Upper lobe of left lung (tissue), 6 donors: ENCODE measurements around the gene ITSN2. TPM values are rescaled to one million over a fixed set of nuclear protein-coding genes. Genes with fewer than 3 reads are reported as not detected.

Experiments used
- ATAC-seq, 2 donors: fragments of 200-7000 bp; cut with Tn5 transposase; one replicate each; pipeline ENCODE4 v1.9.1; 2022; ENCODE audit warnings: mild to moderate bottlenecking in 2 of 2, moderate library complexity in 2 of 2; ENCODE audit not compliant: low FRiP score in 2 of 2
- DNase-seq, 2 donors: peaks; one replicate each; pipeline ENCODE4 v3.0.0-alpha.2; 2019 to 2020
- H3K27ac ChIP-seq, 4 donors: fragments of 200-600 bp; sonication (generic); one replicate each; pipeline ENCODE4 v1.5.1; 2016 to 2019
- H3K27me3 ChIP-seq, 4 donors: fragments of 200-600 bp; sonication (generic); one replicate each; pipeline ENCODE4 v1.5.1; 2017 to 2019
- H3K36me3 ChIP-seq, 4 donors: fragments of 200-600 bp; sonication (generic); one replicate each; pipeline ENCODE4 v1.5.1; 2016 to 2019
- H3K4me1 ChIP-seq, 4 donors: fragments of 200-600 bp; sonication (generic); one replicate each; pipeline ENCODE4 v1.5.1; 2018 to 2019
- H3K4me3 ChIP-seq, 4 donors: fragments of 200-600 bp; sonication (generic); one replicate each; pipeline ENCODE4 v1.5.1; 2017 to 2019; ENCODE audit warnings: mild to moderate bottlenecking in 2 of 4, moderate library complexity in 1 of 4
- H3K9me3 ChIP-seq, 4 donors: fragments of 200-600 bp; sonication (generic); one replicate each; pipeline ENCODE4 v1.5.1; 2018 to 2019
- EP300 ChIP-seq, 4 donors: sonication (generic); formaldehyde crosslinking; IDR thresholded peaks; one replicate each; pipeline ENCODE4 v1.5.1; 2017; ENCODE audit warnings: antibody characterized with exemption in 4 of 4, control low read depth in 2 of 4
- POLR2A ChIP-seq, 4 donors: fragments of 450-650 bp; IDR thresholded peaks; one replicate each; pipeline ENCODE4 v1.5.1; 2016 to 2017; ENCODE audit warnings: antibody characterized with exemption in 4 of 4, mild to moderate bottlenecking in 2 of 4
- POLR2AphosphoS5 ChIP-seq, 2 donors: sonication (generic); formaldehyde crosslinking; IDR thresholded peaks; one replicate each; pipeline ENCODE4 v1.5.1; 2017; ENCODE audit warnings: antibody characterized with exemption in 2 of 2
- WGBS, 2 donors: methylation state at CpG; one replicate each; pipeline ENCODE4 v1.1.5; 2017 to 2018; 5-methylcytosine and 5-hydroxymethylcytosine counted together
- total RNA-seq, 6 donors: library from RNA; depleted of rRNA in 4 of 6; stranded (reverse); fragments of >200 nt in 4 of 6; gene quantifications; one replicate each; pipeline versions ENCODE4 v1.1.0 to v1.2.1, GENCODE V29; 2016 to 2021
- TF ChIP-seq, protein P1 (sequence below), 6 experiments: fragments of 450-650 bp in 4 of 6; fragments of 200-600 bp in 2 of 6; sonication (generic) in 2 of 6; IDR thresholded peaks; one replicate each; pipeline ENCODE4 v1.5.1; 2016 to 2019; ENCODE audit warnings: antibody characterized with exemption in 6 of 6
- donor health status: DM: no; HTN: no; CAD: no; lungs with moderate emphysema.
- donor health status: DM: no; HTN: yes; CAD: no; lungs with severe emphysema.

Gene ITSN2
- total RNA-seq, 6 donors from 2014 or later = 73.4 to 119 (median 91.3) TPM

DNA sequence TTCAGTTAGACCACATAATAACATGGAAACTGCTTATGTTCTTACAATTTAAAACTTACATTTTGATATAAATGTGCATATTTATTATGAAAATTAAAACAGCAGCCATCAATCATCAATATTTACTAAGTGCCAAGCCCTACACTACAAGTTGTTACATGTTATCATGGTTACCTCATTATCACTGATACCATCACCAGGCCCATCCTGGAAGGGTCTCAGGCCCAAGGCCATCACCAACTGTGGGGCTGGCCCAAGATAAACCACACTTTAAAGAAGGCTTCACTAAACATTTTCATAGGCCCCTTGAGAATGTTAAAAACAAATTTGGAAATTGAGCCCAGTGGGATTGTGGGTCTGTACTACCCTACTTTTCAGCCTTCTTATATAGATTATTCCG is 6.4 kb downstream of the ITSN2 start:
- Histone ChIP-seq H3K27me3 (no peaks in the 10 kb centered on the region), H3K9me3 (no peaks in the 10 kb centered on the region), H3K4me1 (peaks cover 30 to 62% (median 37%) of the 10 kb centered on the region in 4 donors), H3K4me3 (no peak overlapping the region), H3K27ac (peak overlapping the region in 2 of 4 donors; percentile 19 to 53), H3K36me3 (no peaks in the 10 kb centered on the region)
- TF ChIP-seq POLR2A (IDR thresholded peaks at IDR 0.05) (no peak), POLR2AphosphoS5 (IDR thresholded peaks at IDR 0.05) (no peak), EP300 (IDR thresholded peaks at IDR 0.05) (no peak)
- TF ChIP-seq, protein P1, sequence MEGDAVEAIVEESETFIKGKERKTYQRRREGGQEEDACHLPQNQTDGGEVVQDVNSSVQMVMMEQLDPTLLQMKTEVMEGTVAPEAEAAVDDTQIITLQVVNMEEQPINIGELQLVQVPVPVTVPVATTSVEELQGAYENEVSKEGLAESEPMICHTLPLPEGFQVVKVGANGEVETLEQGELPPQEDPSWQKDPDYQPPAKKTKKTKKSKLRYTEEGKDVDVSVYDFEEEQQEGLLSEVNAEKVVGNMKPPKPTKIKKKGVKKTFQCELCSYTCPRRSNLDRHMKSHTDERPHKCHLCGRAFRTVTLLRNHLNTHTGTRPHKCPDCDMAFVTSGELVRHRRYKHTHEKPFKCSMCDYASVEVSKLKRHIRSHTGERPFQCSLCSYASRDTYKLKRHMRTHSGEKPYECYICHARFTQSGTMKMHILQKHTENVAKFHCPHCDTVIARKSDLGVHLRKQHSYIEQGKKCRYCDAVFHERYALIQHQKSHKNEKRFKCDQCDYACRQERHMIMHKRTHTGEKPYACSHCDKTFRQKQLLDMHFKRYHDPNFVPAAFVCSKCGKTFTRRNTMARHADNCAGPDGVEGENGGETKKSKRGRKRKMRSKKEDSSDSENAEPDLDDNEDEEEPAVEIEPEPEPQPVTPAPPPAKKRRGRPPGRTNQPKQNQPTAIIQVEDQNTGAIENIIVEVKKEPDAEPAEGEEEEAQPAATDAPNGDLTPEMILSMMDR (IDR thresholded peaks at IDR 0.05) = no peak
- WGBS, 2 donors = 88 to 92% methylated on average over 1 of the region's 1 CpG
- DNase-seq (no peak), ATAC-seq (no peak)

DNA sequence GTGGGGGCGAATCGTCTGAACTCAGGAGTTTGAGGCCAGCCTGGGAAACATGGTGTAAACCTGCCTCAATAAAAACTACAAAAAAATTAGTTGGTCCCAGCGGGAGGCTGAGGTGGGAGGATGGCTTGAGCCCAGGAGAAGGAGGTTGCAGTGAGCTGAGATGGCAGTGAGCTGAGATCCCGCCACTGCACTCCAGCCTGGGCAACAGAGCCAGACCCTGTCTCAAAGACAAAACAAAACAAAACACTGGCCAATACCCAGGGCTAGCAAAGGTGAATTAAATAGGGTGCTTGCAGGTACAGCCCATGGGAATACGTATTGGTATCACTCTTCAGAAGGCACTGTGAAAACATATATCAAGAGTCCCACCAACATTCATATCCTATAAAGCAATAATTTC is 7.0 kb downstream of the ITSN2 start:
- WGBS, 2 donors = 75 to 97% methylated on average over 5 of the region's 5 CpGs
- no peak for DNase-seq
- Histone ChIP-seq H3K27me3 (no peaks in the 10 kb centered on the region), H3K4me1 (peaks cover 26 to 62% (median 35%) of the 10 kb centered on the region in 4 donors), H3K9me3 (no peaks in the 10 kb centered on the region), H3K4me3 (no peak overlapping the region), H3K36me3 (no peaks in the 10 kb centered on the region), H3K27ac (peak overlapping the region in 1 of 4 donors; percentile 53)
- TF ChIP-seq, protein P1 (IDR thresholded peaks at IDR 0.05) = no peak
- ATAC-seq = no peak

DNA sequence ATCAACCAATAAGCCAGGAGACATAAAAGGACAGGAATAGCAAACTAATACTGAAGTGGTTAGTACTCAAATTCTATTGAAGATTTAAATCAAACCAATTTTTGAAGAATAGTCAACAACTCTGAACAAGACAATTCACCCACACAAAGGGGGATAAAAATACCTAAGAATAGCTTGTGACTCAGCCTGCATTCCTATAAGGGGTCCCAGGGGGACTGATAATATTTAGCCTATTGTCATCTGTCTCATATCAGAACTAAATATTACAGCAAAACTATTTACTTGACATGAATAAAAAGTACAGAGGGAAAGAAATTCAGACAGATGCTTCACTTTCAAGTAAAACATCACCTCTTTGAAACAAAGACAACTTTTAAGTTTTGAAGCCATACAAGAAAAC is 7.7 kb downstream of the ITSN2 start:
- Histone ChIP-seq H3K36me3 (no peaks in the 10 kb centered on the region), H3K9me3 (no peaks in the 10 kb centered on the region), H3K4me3 (no peak overlapping the region), H3K27ac (no peak overlapping the region), H3K4me1 (peaks cover 26 to 58% (median 33%) of the 10 kb centered on the region in 4 donors), H3K27me3 (no peaks in the 10 kb centered on the region)
- TF ChIP-seq, protein P1 (IDR thresholded peaks at IDR 0.05) = no peak
- no peak for DNase-seq
- no peak for ATAC-seq

DNA sequence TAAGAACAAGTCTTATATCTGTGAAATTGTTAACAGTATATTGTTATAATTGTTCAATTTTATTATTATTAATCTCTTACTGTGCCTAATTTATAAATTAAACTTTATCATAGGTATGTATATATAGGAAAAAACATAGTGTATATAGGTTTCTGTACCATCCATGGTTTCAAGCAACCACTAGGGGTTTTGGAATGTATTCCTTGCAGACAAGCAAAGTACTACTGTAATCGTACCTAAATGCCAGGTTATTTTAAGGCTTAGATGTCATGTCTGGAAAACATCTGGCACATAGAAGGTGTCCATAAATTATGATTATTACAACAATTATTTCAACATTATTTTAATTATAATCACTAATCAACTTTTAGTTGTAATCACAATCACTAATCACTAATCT is 8.4 kb downstream of the ITSN2 start:
- Histone ChIP-seq H3K36me3 (no peaks in the 10 kb centered on the region), H3K4me1 (peaks cover 26 to 55% (median 33%) of the 10 kb centered on the region in 4 donors), H3K27ac (no peak overlapping the region), H3K27me3 (no peaks in the 10 kb centered on the region), H3K4me3 (no peak overlapping the region), H3K9me3 (no peaks in the 10 kb centered on the region)
- TF ChIP-seq, protein P1 (IDR thresholded peaks at IDR 0.05) = peak in 1 of 6 experiments; percentile 6
- no peak for TF ChIP-seq POLR2AphosphoS5 (IDR thresholded peaks at IDR 0.05)
- 39 to 47% methylated on average over 1 of the region's 1 CpG for WGBS, 2 donors
- no peak for ATAC-seq
- DNase-seq = no peak

DNA sequence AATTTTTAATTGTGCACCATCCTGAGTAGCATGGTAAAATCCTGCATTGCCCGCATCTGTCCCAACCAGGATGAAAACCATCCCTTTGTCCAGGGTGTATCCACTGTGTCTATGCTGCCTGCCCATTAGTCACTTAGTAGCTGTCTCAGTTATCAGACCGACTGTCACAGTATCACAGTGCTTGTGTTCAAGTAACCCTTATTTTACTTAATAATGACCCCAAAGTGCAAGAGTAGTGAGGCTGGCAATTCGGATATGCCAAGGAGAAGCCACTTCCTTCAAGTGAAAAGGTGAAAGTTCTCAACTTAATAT is 8.8 kb downstream of the ITSN2 start:
- Histone ChIP-seq H3K9me3 (no peaks in the 10 kb centered on the region), H3K27ac (no peak overlapping the region), H3K27me3 (no peaks in the 10 kb centered on the region), H3K36me3 (no peaks in the 10 kb centered on the region), H3K4me1 (peaks cover 26 to 55% (median 33%) of the 10 kb centered on the region in 4 donors), H3K4me3 (no peak overlapping the region)
- TF ChIP-seq, protein P1 (IDR thresholded peaks at IDR 0.05) = no peak
- no peak for TF ChIP-seq POLR2AphosphoS5 (IDR thresholded peaks at IDR 0.05)
- no peak for TF ChIP-seq POLR2A (IDR thresholded peaks at IDR 0.05)
- TF ChIP-seq EP300 (IDR thresholded peaks at IDR 0.05) = no peak
- 47 to 49% methylated on average over 3 of the region's 3 CpGs for whole genome bisulfite sequencing, 2 donors
- ATAC-seq = no peak
- no peak for DNase-seq
